Panc1 (cell line): ENCODE results near the gene KRT76.

Experiments used
- TF ChIP-seq, protein P1 (sequence below), 2 experiments: IDR thresholded peaks; 2 replicates each; pipeline ENCODE4 v1.6.1; 2011 to 2012; ENCODE audit warnings: low read depth in 2 of 2, control low read depth in 1 of 2, low read length in 1 of 2, mild to moderate bottlenecking in 1 of 2, moderate library complexity in 1 of 2; ENCODE audit not compliant: insufficient read depth in 1 of 2
- TF ChIP-seq, protein P2 (sequence below): fragments of 450-650 bp; IDR thresholded peaks from 2 replicates; pipeline ENCODE4 v1.5.1; 2017; ENCODE audit warnings: mild to moderate bottlenecking

- TF ChIP-seq, protein P1, sequence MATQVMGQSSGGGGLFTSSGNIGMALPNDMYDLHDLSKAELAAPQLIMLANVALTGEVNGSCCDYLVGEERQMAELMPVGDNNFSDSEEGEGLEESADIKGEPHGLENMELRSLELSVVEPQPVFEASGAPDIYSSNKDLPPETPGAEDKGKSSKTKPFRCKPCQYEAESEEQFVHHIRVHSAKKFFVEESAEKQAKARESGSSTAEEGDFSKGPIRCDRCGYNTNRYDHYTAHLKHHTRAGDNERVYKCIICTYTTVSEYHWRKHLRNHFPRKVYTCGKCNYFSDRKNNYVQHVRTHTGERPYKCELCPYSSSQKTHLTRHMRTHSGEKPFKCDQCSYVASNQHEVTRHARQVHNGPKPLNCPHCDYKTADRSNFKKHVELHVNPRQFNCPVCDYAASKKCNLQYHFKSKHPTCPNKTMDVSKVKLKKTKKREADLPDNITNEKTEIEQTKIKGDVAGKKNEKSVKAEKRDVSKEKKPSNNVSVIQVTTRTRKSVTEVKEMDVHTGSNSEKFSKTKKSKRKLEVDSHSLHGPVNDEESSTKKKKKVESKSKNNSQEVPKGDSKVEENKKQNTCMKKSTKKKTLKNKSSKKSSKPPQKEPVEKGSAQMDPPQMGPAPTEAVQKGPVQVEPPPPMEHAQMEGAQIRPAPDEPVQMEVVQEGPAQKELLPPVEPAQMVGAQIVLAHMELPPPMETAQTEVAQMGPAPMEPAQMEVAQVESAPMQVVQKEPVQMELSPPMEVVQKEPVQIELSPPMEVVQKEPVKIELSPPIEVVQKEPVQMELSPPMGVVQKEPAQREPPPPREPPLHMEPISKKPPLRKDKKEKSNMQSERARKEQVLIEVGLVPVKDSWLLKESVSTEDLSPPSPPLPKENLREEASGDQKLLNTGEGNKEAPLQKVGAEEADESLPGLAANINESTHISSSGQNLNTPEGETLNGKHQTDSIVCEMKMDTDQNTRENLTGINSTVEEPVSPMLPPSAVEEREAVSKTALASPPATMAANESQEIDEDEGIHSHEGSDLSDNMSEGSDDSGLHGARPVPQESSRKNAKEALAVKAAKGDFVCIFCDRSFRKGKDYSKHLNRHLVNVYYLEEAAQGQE (IDR thresholded peaks at IDR 0.05; ENCODE audit: insufficient read depth in 1 of 2, low read depth in 2 of 2, low read length in 1 of 2) = no peak
- TF ChIP-seq, protein P2, sequence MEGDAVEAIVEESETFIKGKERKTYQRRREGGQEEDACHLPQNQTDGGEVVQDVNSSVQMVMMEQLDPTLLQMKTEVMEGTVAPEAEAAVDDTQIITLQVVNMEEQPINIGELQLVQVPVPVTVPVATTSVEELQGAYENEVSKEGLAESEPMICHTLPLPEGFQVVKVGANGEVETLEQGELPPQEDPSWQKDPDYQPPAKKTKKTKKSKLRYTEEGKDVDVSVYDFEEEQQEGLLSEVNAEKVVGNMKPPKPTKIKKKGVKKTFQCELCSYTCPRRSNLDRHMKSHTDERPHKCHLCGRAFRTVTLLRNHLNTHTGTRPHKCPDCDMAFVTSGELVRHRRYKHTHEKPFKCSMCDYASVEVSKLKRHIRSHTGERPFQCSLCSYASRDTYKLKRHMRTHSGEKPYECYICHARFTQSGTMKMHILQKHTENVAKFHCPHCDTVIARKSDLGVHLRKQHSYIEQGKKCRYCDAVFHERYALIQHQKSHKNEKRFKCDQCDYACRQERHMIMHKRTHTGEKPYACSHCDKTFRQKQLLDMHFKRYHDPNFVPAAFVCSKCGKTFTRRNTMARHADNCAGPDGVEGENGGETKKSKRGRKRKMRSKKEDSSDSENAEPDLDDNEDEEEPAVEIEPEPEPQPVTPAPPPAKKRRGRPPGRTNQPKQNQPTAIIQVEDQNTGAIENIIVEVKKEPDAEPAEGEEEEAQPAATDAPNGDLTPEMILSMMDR = no peak
Measured at GRCh38 chr12:52798003-52798670, 21.0 kb upstream of the KRT76 start.
